Mesenchymal stem cell (in vitro differentiated cells and primary cell): ENCODE results near the gene ATF7.

Experiments
- DNase-seq: peaks from one replicate; pipeline ENCODE4 v3.0.0-alpha.2; 2013
- H2AFZ ChIP-seq: one replicate; pipeline ENCODE4 v1.6.1; 2013; ENCODE audit warnings: low read depth, mild to moderate bottlenecking, control low read depth, inconsistent platforms, low read length, moderate library complexity
- H2AK5ac ChIP-seq: 2 replicates; pipeline ENCODE4 v1.6.1; 2013; ENCODE audit warnings: low read length, moderate library complexity, mild to moderate bottlenecking, inconsistent platforms; ENCODE audit not compliant: severe bottlenecking
- H2BK120ac ChIP-seq: one replicate; pipeline ENCODE4 v1.6.1; 2013; ENCODE audit warnings: low read depth, mild to moderate bottlenecking, inconsistent platforms, low read length, moderate library complexity
- H2BK12ac ChIP-seq, 2 experiments: one replicate each; pipeline ENCODE4 v1.6.1; 2013; ENCODE audit warnings: inconsistent platforms in 2 of 2, low read length in 2 of 2, mild to moderate bottlenecking in 2 of 2, moderate library complexity in 2 of 2, control low read depth in 1 of 2
- H2BK15ac ChIP-seq: one replicate; pipeline ENCODE4 v1.6.1; 2013; ENCODE audit warnings: mild to moderate bottlenecking, low read depth, inconsistent platforms; ENCODE audit not compliant: poor library complexity, severe bottlenecking
- H2BK5ac ChIP-seq: 2 replicates; pipeline ENCODE4 v1.6.1; 2013; ENCODE audit warnings: low read depth, mild to moderate bottlenecking, low read length, control low read depth, inconsistent platforms; ENCODE audit not compliant: poor library complexity, severe bottlenecking
- H3K14ac ChIP-seq, 2 experiments: one replicate each; pipeline ENCODE4 v1.6.1; 2013; ENCODE audit warnings: inconsistent platforms in 2 of 2, low read length in 2 of 2, control low read depth in 1 of 2, mild to moderate bottlenecking in 1 of 2, moderate library complexity in 1 of 2
- H3K18ac ChIP-seq, 2 experiments: one replicate each; pipeline ENCODE4 v1.6.1; 2013; ENCODE audit warnings: inconsistent platforms in 2 of 2, low read length in 2 of 2, control low read depth in 1 of 2, low read depth in 1 of 2, mild to moderate bottlenecking in 1 of 2
- H3K23ac ChIP-seq, 2 experiments: one replicate each; pipeline ENCODE4 v1.6.1; 2013; ENCODE audit warnings: inconsistent platforms in 2 of 2, low read length in 2 of 2, mild to moderate bottlenecking in 2 of 2, moderate library complexity in 2 of 2, control low read depth in 1 of 2
- H3K27ac ChIP-seq: 2 replicates; pipeline ENCODE4 v1.5.1; 2013; ENCODE audit warnings: mild to moderate bottlenecking, moderate library complexity, low read length, control low read depth, inconsistent platforms; ENCODE audit not compliant: poor library complexity, severe bottlenecking
- H3K27me3 ChIP-seq, 2 experiments: 2 replicates each; pipeline versions ENCODE4 v1.6.1 to v1.7.0; 2013; ENCODE audit warnings: low read length in 2 of 2, mild to moderate bottlenecking in 2 of 2, moderate library complexity in 2 of 2, control low read depth in 1 of 2, inconsistent platforms in 1 of 2; ENCODE audit not compliant: control insufficient read depth in 1 of 2, insufficient read depth in 1 of 2
- H3K36me3 ChIP-seq, 2 experiments: 2 replicates each; pipeline versions ENCODE4 v1.6.1 to v1.7.0; 2013; ENCODE audit warnings: low read length in 2 of 2, control low read depth in 1 of 2, inconsistent platforms in 1 of 2, low read depth in 1 of 2, mild to moderate bottlenecking in 1 of 2; ENCODE audit not compliant: insufficient read depth in 2 of 2, control insufficient read depth in 1 of 2
- H3K4ac ChIP-seq, 2 experiments: one replicate each; pipeline ENCODE4 v1.6.1; 2013; ENCODE audit warnings: inconsistent platforms in 2 of 2, low read length in 2 of 2, mild to moderate bottlenecking in 2 of 2, moderate library complexity in 2 of 2, control low read depth in 1 of 2, low read depth in 1 of 2
- H3K4me1 ChIP-seq: 2 replicates; pipeline ENCODE4 v1.6.1; 2013; ENCODE audit warnings: low read depth, low read length, control low read depth; ENCODE audit not compliant: control insufficient read depth, insufficient read depth
- H3K4me2 ChIP-seq: 2 replicates; pipeline ENCODE4 v1.6.1; 2013; ENCODE audit warnings: low read length, mild to moderate bottlenecking, inconsistent platforms; ENCODE audit not compliant: poor library complexity, severe bottlenecking
- H3K4me3 ChIP-seq, 2 experiments: 2 replicates each; pipeline versions ENCODE4 v1.5.1 to v1.7.0; 2013; ENCODE audit warnings: low read length in 2 of 2, mild to moderate bottlenecking in 2 of 2, control low read depth in 1 of 2, low read depth in 1 of 2; ENCODE audit not compliant: insufficient read depth in 1 of 2
- H3K79me1 ChIP-seq: replicated peaks from 2 replicates; pipeline ENCODE4 v1.6.1; 2013; ENCODE audit warnings: mild to moderate bottlenecking, control low read depth, low read length, inconsistent platforms; ENCODE audit not compliant: poor library complexity, severe bottlenecking
- H3K9ac ChIP-seq: 2 replicates; pipeline ENCODE4 v1.7.0; 2013; ENCODE audit warnings: mild to moderate bottlenecking, low read length, moderate library complexity
- H3K9me3 ChIP-seq: 2 replicates; pipeline ENCODE4 v1.7.0; 2013; ENCODE audit warnings: mild to moderate bottlenecking, low read length; ENCODE audit not compliant: control insufficient read depth
- H4K8ac ChIP-seq: one replicate; pipeline ENCODE4 v1.6.1; 2013; ENCODE audit warnings: inconsistent platforms, mild to moderate bottlenecking, low read length, moderate library complexity
- H4K91ac ChIP-seq: one replicate; pipeline ENCODE4 v1.6.1; 2013; ENCODE audit warnings: mild to moderate bottlenecking, low read length, inconsistent platforms
- WGBS: methylation state at CpG from one replicate; pipeline ENCODE4 v1.1.7; 2013; ENCODE audit warnings: mixed read lengths; 5-methylcytosine and 5-hydroxymethylcytosine counted together

Gene ATF7

GRCh38 chr12:53667080-53667479 is 40.9 kb upstream of the ATF7 start:
- no peak overlapping the region for H2AFZ ChIP-seq
- WGBS, result 100% methylated on average over 1 of the region's 2 CpGs
- H3K4me2 ChIP-seq, result no peak overlapping the region
- no peak overlapping the region for H2BK12ac ChIP-seq
- H3K23ac ChIP-seq, result no peak overlapping the region
- H2BK15ac ChIP-seq, result no peak overlapping the region
- no peak overlapping the region for H3K27ac ChIP-seq
- H3K27me3 ChIP-seq, result no peaks in the 10 kb centered on the region
- H3K36me3 ChIP-seq, result peaks cover 62 to 74% of the 10 kb centered on the region in 2 experiments
- no peak overlapping the region for H3K9ac ChIP-seq
- no peak overlapping the region for H2BK120ac ChIP-seq
- peaks cover 21% of the 10 kb centered on the region for H3K79me1 ChIP-seq
- H2BK5ac ChIP-seq, result no peak overlapping the region
- no peak for DNase-seq
- H4K8ac ChIP-seq, result no peak overlapping the region
- no peak overlapping the region for H2AK5ac ChIP-seq
- no peak overlapping the region for H3K18ac ChIP-seq
- H3K4me1 ChIP-seq, result peaks cover 6% of the 10 kb centered on the region
- no peak overlapping the region for H3K4me3 ChIP-seq
- no peak overlapping the region for H4K91ac ChIP-seq
- no peaks in the 10 kb centered on the region for H3K9me3 ChIP-seq
- no peak overlapping the region for H3K4ac ChIP-seq
- no peak overlapping the region for H3K14ac ChIP-seq

GRCh38 chr12:53664936-53665335 is 38.8 kb upstream of the ATF7 start:
- Histone ChIP-seq H4K91ac (no peak overlapping the region), H2BK15ac (no peak overlapping the region), H3K4me1 (peaks cover 8% of the 10 kb centered on the region), H3K4me2 (no peak overlapping the region), H4K8ac (no peak overlapping the region), H2BK120ac (no peak overlapping the region), H2BK5ac (no peak overlapping the region), H3K4ac (no peak overlapping the region), H3K18ac (no peak overlapping the region), H3K14ac (no peak overlapping the region), H3K27ac (no peak overlapping the region), H3K23ac (no peak overlapping the region), H2AK5ac (no peak overlapping the region), H3K4me3 (no peak overlapping the region), H2AFZ (no peak overlapping the region), H3K27me3 (no peaks in the 10 kb centered on the region), H2BK12ac (no peak overlapping the region), H3K9me3 (no peaks in the 10 kb centered on the region), H3K36me3 (peaks cover 52 to 55% of the 10 kb centered on the region in 2 experiments), H3K9ac (no peak overlapping the region), H3K79me1 (peaks cover 13% of the 10 kb centered on the region)
- WGBS, result 99% methylated on average over 7 of the region's 7 CpGs
- no peak for DNase-seq

- Histone ChIP-seq H3K4me1 (peaks cover 4% of the 10 kb centered on the region), H3K18ac (no peak overlapping the region), H4K91ac (no peak overlapping the region), H2BK5ac (no peak overlapping the region), H3K14ac (no peak overlapping the region), H3K36me3 (peaks cover 45 to 49% of the 10 kb centered on the region in 2 experiments), H3K9me3 (no peaks in the 10 kb centered on the region), H3K9ac (no peak overlapping the region), H2AFZ (no peak overlapping the region), H2BK12ac (no peak overlapping the region), H2AK5ac (no peak overlapping the region), H3K23ac (no peak overlapping the region), H3K79me1 (peaks cover 7% of the 10 kb centered on the region), H3K27ac (no peak overlapping the region), H4K8ac (no peak overlapping the region), H2BK120ac (no peak overlapping the region), H2BK15ac (no peak overlapping the region), H3K4ac (no peak overlapping the region), H3K4me3 (no peak overlapping the region), H3K27me3 (no peaks in the 10 kb centered on the region), H3K4me2 (no peak overlapping the region)
- DNase-seq, result no peak
- WGBS, result 99% methylated on average over 4 of the region's 5 CpGs
Observed at GRCh38 chr12:53664191-53664590, 38.0 kb upstream of the ATF7 start.

GRCh38 chr12:53660041-53660440 is 33.9 kb upstream of the ATF7 start:
- Histone ChIP-seq H3K27ac (peak overlapping the region; percentile 100), H2BK15ac (no peak overlapping the region), H3K18ac (no peak overlapping the region), H3K9ac (peak overlapping the region; percentile 85), H2AFZ (no peak overlapping the region), H3K79me1 (peaks cover 5% of the 10 kb centered on the region), H3K4me2 (no peak overlapping the region), H3K9me3 (no peaks in the 10 kb centered on the region), H2BK5ac (no peak overlapping the region), H4K8ac (no peak overlapping the region), H2BK120ac (no peak overlapping the region), H3K27me3 (no peaks in the 10 kb centered on the region), H3K4me3 (peak overlapping the region in 1 of 2 experiments; percentile 56), H2AK5ac (no peak overlapping the region), H2BK12ac (no peak overlapping the region), H3K23ac (no peak overlapping the region), H4K91ac (no peak overlapping the region), H3K4me1 (peaks cover 12% of the 10 kb centered on the region), H3K36me3 (peaks cover 18 to 21% of the 10 kb centered on the region in 2 experiments), H3K4ac (no peak overlapping the region), H3K14ac (no peak overlapping the region)
- DNase-seq, result peak; percentile 25
- 95% methylated on average over 4 of the region's 5 CpGs for WGBS
